ENCODE data around the gene EFNA2. TPM values are rescaled to one million over a fixed set of nuclear protein-coding genes. Genes with fewer than 3 reads are reported as not detected.

EFNA2 gene
- total RNA-seq, 3 donors from 2014 or later (not counting 1 experiment from before 2014, with no cell fraction given): not detected

DNA sequence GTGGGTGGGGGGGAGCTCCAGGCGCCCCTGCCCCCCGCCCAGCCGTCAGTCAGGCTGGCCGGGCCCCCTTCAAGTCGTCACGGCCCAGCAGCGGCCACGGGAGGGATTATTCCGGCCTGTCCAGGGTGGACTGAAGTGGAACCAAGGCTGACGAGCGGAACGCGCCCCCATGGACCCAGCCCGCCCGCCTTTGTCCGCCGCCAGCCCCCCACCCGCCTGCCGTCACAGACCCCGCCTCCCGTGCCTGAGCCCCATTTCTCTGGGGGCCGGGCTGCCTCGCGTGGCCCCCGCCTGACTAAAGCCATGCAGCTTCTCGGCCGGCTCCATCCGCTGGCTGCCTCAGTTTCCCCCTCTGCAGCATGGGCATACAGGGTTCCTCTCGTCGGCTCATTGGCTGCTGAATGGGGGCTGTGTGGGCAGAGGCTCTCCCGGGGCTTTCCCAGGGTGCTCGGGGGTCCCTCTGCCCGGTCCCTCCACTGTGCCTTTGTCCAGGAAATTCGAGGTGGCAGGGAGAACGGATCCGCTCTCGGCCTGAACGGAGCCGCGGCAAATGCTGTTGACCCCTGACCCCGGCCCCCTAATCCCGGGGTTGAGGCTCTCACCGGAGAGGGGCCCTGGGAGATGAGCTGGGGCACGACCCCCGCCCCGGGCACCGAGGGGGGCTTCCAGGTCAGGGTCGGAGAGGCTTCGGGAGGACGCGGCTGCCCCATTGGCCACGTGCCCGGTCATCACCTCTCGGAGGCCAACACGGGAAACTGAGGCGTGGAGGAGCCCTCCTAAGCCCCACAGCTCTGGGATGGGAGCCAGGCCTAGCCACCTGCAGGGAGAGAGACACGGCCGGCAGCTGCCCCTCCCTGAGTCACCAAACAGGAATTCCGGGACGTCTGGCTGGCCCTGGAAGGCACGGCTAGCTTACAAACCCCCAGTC, 27.4 kb downstream of the EFNA2 start:
- Mint-ChIP-seq H3K4me1 (no peaks in the 10 kb centered on the region), H3K27me3 (ENCODE audit: low read depth in 2 of 2) (peaks cover 8 to 11% of the 10 kb centered on the region in 2 donors), H3K4me3 (no peak overlapping the region), H3K36me3 (no peaks in the 10 kb centered on the region), H3K9me3 (no peaks in the 10 kb centered on the region), H3K27ac (no peak overlapping the region)
- Histone ChIP-seq H3K36me3 (ENCODE audit: control insufficient read depth, insufficient read depth, low read length) (no peaks in the 10 kb centered on the region), H3K4me3 (ENCODE audit: low read length) (no peak overlapping the region), H3K4me1 (ENCODE audit: control insufficient read depth, insufficient read depth, low read length) (peaks cover 4% of the 10 kb centered on the region), H3K27ac (ENCODE audit: low read length) (no peak overlapping the region), H3K9me3 (ENCODE audit: control insufficient read depth, insufficient read depth, low read length) (no peaks in the 10 kb centered on the region), H3K27me3 (ENCODE audit: control insufficient read depth, insufficient read depth, low read length) (peaks cover 12% of the 10 kb centered on the region)
- 87% methylated on average over 61 of the region's 61 CpGs for WGBS (ENCODE audit: insufficient coverage)
- intact Hi-C loops (cut with micrococcal nuclease): no loop called here
- TF ChIP-seq, protein P1, sequence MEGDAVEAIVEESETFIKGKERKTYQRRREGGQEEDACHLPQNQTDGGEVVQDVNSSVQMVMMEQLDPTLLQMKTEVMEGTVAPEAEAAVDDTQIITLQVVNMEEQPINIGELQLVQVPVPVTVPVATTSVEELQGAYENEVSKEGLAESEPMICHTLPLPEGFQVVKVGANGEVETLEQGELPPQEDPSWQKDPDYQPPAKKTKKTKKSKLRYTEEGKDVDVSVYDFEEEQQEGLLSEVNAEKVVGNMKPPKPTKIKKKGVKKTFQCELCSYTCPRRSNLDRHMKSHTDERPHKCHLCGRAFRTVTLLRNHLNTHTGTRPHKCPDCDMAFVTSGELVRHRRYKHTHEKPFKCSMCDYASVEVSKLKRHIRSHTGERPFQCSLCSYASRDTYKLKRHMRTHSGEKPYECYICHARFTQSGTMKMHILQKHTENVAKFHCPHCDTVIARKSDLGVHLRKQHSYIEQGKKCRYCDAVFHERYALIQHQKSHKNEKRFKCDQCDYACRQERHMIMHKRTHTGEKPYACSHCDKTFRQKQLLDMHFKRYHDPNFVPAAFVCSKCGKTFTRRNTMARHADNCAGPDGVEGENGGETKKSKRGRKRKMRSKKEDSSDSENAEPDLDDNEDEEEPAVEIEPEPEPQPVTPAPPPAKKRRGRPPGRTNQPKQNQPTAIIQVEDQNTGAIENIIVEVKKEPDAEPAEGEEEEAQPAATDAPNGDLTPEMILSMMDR (IDR thresholded peaks at IDR 0.05): no peak
- ATAC-seq (no peak), DNase-seq (no peak)

DNA sequence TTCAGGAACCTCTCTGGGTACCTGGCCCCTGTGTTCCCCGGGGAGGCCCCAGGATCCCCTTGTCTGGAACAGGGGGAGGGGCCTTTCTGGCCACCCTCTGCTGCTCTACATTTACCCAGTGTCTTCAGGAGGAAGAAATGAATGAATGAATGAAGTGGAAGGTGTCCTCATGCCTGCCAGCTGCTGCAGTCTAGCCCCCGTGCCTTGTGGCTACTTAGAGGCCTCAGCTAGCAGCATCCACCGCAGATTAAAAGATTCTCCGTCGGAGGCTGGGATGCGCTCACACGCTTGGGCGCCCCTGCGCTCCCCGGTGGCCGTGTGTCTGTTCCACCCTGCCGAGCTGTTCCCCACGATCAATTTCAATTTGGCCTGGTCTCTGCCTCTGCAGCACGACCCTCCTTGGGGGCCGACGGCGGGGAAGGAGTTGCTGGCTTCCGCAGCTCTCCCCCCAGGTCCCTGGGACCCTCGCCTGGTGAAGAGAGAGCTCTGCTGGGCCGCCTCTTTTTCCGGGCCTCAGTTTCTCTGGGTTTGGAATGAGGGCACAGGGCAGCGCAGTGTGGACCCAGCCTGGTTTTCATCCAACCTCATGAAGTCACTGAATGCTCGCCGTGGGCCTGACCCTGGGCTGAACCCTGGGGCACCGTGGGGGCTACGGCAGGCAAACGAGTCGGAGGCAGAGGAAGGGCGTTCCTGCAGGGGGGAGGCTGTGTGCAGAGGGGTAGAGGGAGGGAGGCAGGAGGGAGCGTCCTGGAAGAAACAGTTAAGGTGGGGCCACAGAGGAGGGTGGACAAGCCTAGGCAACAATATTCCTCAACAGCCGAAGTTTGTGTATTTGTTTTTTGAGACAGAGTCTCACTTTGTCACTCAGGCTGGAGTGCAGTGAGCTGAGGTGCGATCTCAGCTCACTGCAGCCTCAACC, 28.3 kb downstream of the EFNA2 start:
- Histone ChIP-seq H3K27me3 (ENCODE audit: control insufficient read depth, insufficient read depth, low read length) (peaks cover 15% of the 10 kb centered on the region), H3K27ac (ENCODE audit: low read length) (no peak overlapping the region), H3K4me3 (ENCODE audit: low read length) (no peak overlapping the region), H3K9me3 (ENCODE audit: control insufficient read depth, insufficient read depth, low read length) (no peaks in the 10 kb centered on the region), H3K36me3 (ENCODE audit: control insufficient read depth, insufficient read depth, low read length) (no peaks in the 10 kb centered on the region), H3K4me1 (ENCODE audit: control insufficient read depth, insufficient read depth, low read length) (peaks cover 4% of the 10 kb centered on the region)
- Mint-ChIP-seq H3K27ac (no peak overlapping the region), H3K36me3 (no peaks in the 10 kb centered on the region), H3K4me1 (no peaks in the 10 kb centered on the region), H3K4me3 (no peak overlapping the region), H3K9me3 (no peaks in the 10 kb centered on the region), H3K27me3 (ENCODE audit: low read depth in 2 of 2) (peaks cover 8 to 12% of the 10 kb centered on the region in 2 donors)
- TF ChIP-seq, protein P1 (IDR thresholded peaks at IDR 0.05): no peak
- ATAC-seq: no peak
- 75% methylated on average over 32 of the region's 32 CpGs for WGBS (ENCODE audit: insufficient coverage)
- intact Hi-C loops (cut with micrococcal nuclease): no loop called here
- DNase-seq: no peak

DNA sequence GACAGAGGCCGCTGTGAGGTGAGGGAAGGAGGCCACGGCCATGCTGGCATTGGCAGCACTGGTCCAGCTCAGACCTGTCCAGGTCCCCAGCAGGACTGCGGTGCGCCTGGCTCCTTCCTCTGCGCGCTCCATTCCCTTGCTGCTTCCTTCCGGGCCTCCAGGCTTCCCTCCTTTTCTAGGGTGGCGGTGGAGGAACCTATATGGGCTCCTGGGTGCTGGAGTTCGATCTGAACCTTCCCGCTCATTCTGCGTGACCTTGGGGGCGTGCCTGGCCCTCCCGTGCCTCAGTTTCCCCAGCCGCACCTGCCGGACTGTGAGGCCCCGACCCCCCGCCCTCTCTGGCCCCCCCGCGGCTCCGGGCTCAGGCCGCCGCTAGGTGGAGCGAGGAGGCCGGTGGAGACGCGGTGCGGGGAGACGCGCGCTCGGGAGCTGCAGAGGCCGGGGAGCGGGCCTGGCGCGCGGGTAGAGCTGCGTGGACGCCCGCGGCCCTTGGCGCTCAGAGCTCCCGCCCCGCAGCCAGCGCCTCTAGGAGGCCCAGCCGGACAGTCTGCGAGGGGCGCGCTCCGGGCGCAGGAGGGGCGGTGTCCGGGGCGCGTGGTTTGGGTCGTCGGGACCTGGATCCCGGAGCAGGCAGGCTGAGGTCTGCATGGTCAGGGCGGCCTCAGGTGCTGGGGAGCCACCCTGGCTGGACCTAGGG, 29.9 kb downstream of the EFNA2 start:
- no peaks in the 10 kb centered on the region for H3K9me3 Mint-ChIP-seq

More for the DNA sequence above, 29.9 kb downstream of the EFNA2 start:
- H3K36me3 ChIP-seq (ENCODE audit: control insufficient read depth, insufficient read depth, low read length): no peaks in the 10 kb centered on the region
- WGBS (ENCODE audit: insufficient coverage): 7% methylated on average over 58 of the region's 58 CpGs
- Mint-ChIP-seq H3K36me3 (no peaks in the 10 kb centered on the region), H3K27me3 (ENCODE audit: low read depth in 2 of 2) (peaks cover 8 to 12% of the 10 kb centered on the region in 2 donors), H3K27ac (no peak overlapping the region), H3K4me3 (no peak overlapping the region), H3K4me1 (no peaks in the 10 kb centered on the region)
- TF ChIP-seq, protein P1 (IDR thresholded peaks at IDR 0.05): no peak
- no peak overlapping the region for H3K4me3 ChIP-seq (ENCODE audit: low read length)
- H3K9me3 ChIP-seq (ENCODE audit: control insufficient read depth, insufficient read depth, low read length): no peaks in the 10 kb centered on the region
- H3K4me1 ChIP-seq (ENCODE audit: control insufficient read depth, insufficient read depth, low read length): peaks cover 4% of the 10 kb centered on the region
- H3K27ac ChIP-seq (ENCODE audit: low read length): no peak overlapping the region
- peak in 2 of 3 donors; percentile 49 to 67 for ATAC-seq
- intact Hi-C loops (cut with micrococcal nuclease): no loop called here
- DNase-seq: peak in 1 of 2 donors; percentile 48
- H3K27me3 ChIP-seq (ENCODE audit: control insufficient read depth, insufficient read depth, low read length): peaks cover 15% of the 10 kb centered on the region

Measured in natural killer cell (primary cell).